ENCODE data around the gene BSN. TPM values are rescaled to one million over a fixed set of nuclear protein-coding genes. Genes with fewer than 3 reads are reported as not detected.

The BSN gene
- polyA plus RNA-seq, 4 donors: under 0.01 to 0.69 (median 0.64) TPM; not detected in 1

DNA sequence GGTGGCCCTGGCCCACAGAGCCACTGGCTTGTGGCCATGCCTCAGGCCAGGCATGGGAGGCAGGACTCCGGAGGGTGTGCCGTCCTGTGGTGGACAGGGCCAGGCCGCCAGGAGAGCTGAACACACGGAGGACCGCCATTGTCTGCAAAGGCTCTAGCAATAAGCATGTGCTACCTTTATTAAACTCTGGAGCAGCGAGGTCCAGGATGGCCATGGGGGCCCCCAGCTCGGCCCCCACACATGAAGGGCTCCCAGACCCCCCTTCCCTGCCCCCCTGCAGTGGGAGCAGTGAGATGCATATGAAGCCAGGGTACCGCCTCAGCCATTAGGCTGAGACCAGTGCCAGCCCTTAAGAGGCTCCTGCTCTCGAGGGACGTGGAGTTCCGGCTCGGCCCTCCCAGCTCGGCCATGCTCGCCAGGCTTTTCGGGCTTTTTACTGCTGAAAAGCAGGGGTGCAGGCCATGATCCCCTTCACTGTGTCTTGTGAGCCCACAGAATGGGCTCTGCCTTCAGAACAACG is 162.5 kb downstream of the BSN start:
- 89 to 96% (median 95%) methylated on average over 15 to 16 of the region's 16 CpGs for WGBS, 3 donors
- H3K27me3 ChIP-seq (ENCODE audit: control insufficient read depth in 3 of 3, insufficient read depth in 3 of 3, low read length in 3 of 3): no peaks in the 10 kb centered on the region
- no peaks in the 10 kb centered on the region for H3K9me3 ChIP-seq (ENCODE audit: control insufficient read depth in 2 of 2, insufficient read depth in 1 of 2, low read depth in 1 of 2, low read length in 1 of 2)
- H3K4me3 ChIP-seq (ENCODE audit: low read depth in 1 of 3, low read length in 3 of 3): no peak overlapping the region
- peaks cover 0 to 18% (median 0%) of the 10 kb centered on the region in 3 donors for H3K4me1 ChIP-seq (ENCODE audit: control insufficient read depth in 3 of 3, insufficient read depth in 2 of 3, low read depth in 1 of 3, low read length in 2 of 3)
- no peak overlapping the region for H3K27ac ChIP-seq (ENCODE audit: low read depth in 1 of 3, low read length in 2 of 3)
- H3K36me3 ChIP-seq (ENCODE audit: control insufficient read depth in 3 of 3, insufficient read depth in 2 of 3, low read depth in 1 of 3, low read length in 3 of 3): peaks cover 0 to 84% (median 0%) of the 10 kb centered on the region in 3 donors
- FAIRE-seq (no peak), DNase-seq (no peak)

DNA sequence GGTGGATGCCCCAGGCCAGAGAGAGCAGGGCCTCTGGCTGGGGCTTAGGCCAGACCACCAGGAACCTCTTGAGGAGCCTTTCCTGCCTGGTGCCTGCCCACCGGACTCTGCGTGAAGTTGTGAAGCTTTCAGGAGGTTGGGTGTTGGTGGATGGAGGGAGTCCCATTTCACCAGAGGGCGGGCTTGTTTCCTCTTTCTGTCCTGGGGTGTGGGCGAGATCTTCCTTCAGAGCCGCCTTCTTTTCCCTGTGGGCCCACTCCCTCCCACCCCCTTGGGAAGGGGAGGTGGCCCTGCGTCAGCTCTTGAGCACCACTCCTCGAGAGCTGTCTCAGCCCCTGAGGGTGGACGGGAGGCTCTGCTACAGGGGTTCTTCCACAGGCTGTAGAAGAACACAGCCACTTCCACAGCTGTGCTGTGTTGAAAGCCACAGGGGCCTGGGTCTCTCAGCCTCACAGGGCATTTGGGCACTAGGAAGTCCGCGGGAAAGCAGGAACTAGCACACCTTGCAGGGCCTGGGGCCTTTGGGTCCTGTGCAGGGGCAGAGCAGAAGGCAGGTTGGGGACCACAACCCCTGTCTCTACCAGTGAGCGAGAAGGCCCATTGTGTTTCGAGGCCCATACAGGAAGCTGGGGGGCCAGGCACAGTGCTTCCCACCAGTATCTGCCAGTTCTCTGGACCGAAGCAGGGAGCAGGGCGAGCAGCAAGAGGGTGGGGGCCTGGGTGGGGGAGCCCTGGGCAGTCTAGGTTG is 163.1 kb downstream of the BSN start:
- no peak for FAIRE-seq
- Histone ChIP-seq H3K36me3 (ENCODE audit: control insufficient read depth in 3 of 3, insufficient read depth in 2 of 3, low read depth in 1 of 3, low read length in 3 of 3) (peaks cover 0 to 84% (median 0%) of the 10 kb centered on the region in 3 donors), H3K27ac (ENCODE audit: low read depth in 1 of 3, low read length in 2 of 3) (no peak overlapping the region), H3K4me1 (ENCODE audit: control insufficient read depth in 3 of 3, insufficient read depth in 2 of 3, low read depth in 1 of 3, low read length in 2 of 3) (peaks cover 0 to 18% (median 0%) of the 10 kb centered on the region in 3 donors), H3K4me3 (ENCODE audit: low read depth in 1 of 3, low read length in 3 of 3) (no peak overlapping the region), H3K27me3 (ENCODE audit: control insufficient read depth in 3 of 3, insufficient read depth in 3 of 3, low read length in 3 of 3) (no peaks in the 10 kb centered on the region), H3K9me3 (ENCODE audit: control insufficient read depth in 2 of 2, insufficient read depth in 1 of 2, low read depth in 1 of 2, low read length in 1 of 2) (no peaks in the 10 kb centered on the region)
- no peak for DNase-seq
- 89 to 94% (median 93%) methylated on average over 11 to 14 of the region's 14 CpGs for WGBS, 3 donors

DNA sequence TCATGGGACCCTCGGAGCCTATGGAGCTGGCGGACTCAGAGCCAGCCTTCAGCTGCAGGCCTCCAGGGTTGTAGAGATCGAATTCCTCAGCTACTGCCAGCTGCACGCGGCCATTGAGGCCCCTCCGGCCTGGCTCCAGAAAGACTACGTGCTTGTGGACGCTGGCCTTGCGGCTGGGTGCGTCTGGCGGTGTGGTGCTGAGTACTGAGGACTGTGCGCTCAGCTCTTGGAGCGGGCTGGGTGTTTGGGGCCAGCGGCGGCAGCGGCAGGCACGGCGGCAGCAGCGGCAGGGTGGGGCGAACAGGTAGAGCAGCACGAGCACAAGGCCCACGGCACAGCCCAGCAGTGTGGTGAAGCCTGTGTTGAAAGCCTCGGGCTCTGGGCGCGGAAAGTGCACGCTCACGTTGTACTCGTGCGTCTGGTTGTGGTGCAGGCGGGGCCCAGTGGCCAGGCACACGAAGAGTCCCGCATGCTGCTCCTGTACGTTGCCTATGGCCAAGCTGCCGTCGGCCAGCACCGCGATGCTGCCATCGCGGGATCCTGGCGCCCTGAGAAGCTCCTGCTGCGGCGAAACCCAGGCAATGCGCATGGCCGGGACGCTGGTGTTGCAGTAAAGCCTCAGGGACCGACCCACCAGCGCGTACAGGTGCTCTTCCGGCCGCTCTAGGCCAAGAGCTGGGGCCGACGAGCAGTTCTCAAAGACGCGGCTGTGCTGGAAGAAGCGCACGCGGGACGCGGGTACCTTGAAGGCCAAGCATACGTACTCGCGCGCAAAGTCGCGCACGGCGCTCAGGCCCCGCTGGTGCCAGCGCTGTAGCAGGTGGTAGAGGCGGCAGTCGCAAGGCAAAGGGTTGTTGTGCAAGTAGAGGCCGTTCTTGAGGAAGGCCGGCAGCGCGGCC is 163.9 kb downstream of the BSN start:
- Histone ChIP-seq H3K9me3 (ENCODE audit: control insufficient read depth in 2 of 2, insufficient read depth in 1 of 2, low read depth in 1 of 2, low read length in 1 of 2) (no peaks in the 10 kb centered on the region), H3K4me3 (ENCODE audit: low read depth in 1 of 3, low read length in 3 of 3) (peak overlapping the region in 1 of 3 donors; percentile 47), H3K4me1 (ENCODE audit: control insufficient read depth in 3 of 3, insufficient read depth in 2 of 3, low read depth in 1 of 3, low read length in 2 of 3) (peaks cover 0 to 23% (median 0%) of the 10 kb centered on the region in 3 donors), H3K27ac (ENCODE audit: low read depth in 1 of 3, low read length in 2 of 3) (no peak overlapping the region), H3K27me3 (ENCODE audit: control insufficient read depth in 3 of 3, insufficient read depth in 3 of 3, low read length in 3 of 3) (no peaks in the 10 kb centered on the region), H3K36me3 (ENCODE audit: control insufficient read depth in 3 of 3, insufficient read depth in 2 of 3, low read depth in 1 of 3, low read length in 3 of 3) (peaks cover 0 to 84% (median 0%) of the 10 kb centered on the region in 3 donors)
- WGBS, 3 donors: 63 to 80% (median 68%) methylated on average over 73 to 75 of the region's 75 CpGs
- FAIRE-seq (no peak), DNase-seq (no peak)

DNA sequence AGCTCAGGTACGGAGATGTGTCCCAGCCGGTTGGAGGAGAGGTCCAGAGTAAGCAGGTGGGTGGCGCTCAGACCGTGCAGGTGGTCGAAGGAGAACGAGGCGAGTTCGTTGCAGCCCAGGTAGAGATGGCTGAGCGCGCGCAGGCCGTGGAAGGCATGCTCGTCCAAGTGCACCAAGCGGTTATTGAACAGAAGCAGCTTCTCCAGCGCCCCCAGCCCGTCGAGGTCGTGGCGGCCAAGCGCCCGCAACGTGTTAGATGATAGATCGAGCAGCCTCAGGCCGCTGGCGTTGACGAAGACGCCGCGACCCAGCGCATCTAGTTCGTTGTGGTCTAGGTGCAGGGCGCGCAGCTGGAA is 164.6 kb downstream of the BSN start:
- WGBS, 3 donors: 5 to 10% (median 7%) methylated on average over 33 of the region's 33 CpGs
- no peak for DNase-seq
- Histone ChIP-seq H3K9me3 (ENCODE audit: control insufficient read depth in 2 of 2, insufficient read depth in 1 of 2, low read depth in 1 of 2, low read length in 1 of 2) (no peaks in the 10 kb centered on the region), H3K36me3 (ENCODE audit: control insufficient read depth in 3 of 3, insufficient read depth in 2 of 3, low read depth in 1 of 3, low read length in 3 of 3) (peaks cover 0 to 78% (median 0%) of the 10 kb centered on the region in 3 donors), H3K27me3 (ENCODE audit: control insufficient read depth in 3 of 3, insufficient read depth in 3 of 3, low read length in 3 of 3) (no peaks in the 10 kb centered on the region), H3K4me3 (ENCODE audit: low read depth in 1 of 3, low read length in 3 of 3) (peak overlapping the region in 2 of 3 donors; percentile 42 to 47), H3K27ac (ENCODE audit: low read depth in 1 of 3, low read length in 2 of 3) (peak overlapping the region in 1 of 3 donors; percentile 77), H3K4me1 (ENCODE audit: control insufficient read depth in 3 of 3, insufficient read depth in 2 of 3, low read depth in 1 of 3, low read length in 2 of 3) (peaks cover 0 to 23% (median 0%) of the 10 kb centered on the region in 3 donors)
- no peak for FAIRE-seq

DNA sequence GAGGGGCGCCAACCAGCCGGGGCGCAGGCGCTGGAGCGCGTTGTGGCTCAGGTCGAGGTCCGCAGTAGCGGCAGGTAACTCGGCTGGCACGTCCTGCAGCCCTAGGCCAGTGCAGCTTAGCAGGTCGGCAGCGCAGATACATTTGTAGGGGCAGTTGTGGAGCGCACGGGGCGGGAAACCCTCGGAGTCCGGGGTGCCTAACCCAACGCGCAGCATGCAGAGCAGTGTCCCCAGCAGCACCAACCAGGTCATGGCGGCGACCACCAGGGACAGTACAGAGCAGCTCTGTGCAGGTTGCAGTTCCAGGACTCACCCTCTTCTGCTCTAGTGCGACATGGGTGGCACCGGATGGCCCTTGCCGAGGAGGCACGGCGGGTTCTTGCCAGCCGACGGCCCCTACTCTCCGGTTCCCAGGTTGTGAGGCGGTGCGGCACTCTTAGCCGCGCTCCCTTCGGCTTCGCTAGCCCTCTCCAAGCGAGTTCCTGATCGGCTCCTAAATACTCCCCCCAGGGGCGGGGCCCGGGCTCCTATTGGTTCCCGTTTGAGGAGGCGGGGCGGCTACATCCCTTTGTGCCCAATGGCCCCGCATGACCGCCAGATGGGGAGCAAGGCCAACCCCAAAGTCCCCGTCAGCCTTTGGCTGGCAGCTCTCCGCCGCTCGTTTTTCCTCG is 165.1 kb downstream of the BSN start, which contains the start of gene AMIGO3:
Gene AMIGO3 (minus strand): TSS at position 471 of the 671 bp plus-strand sequence. CDS start 219 bp downstream, at position 252.
- Histone ChIP-seq H3K4me1 (ENCODE audit: control insufficient read depth in 3 of 3, insufficient read depth in 2 of 3, low read depth in 1 of 3, low read length in 2 of 3) (peaks cover 0 to 24% (median 0%) of the 10 kb centered on the region in 3 donors), H3K27me3 (ENCODE audit: control insufficient read depth in 3 of 3, insufficient read depth in 3 of 3, low read length in 3 of 3) (no peaks in the 10 kb centered on the region), H3K36me3 (ENCODE audit: control insufficient read depth in 3 of 3, insufficient read depth in 2 of 3, low read depth in 1 of 3, low read length in 3 of 3) (peaks cover 0 to 73% (median 0%) of the 10 kb centered on the region in 3 donors), H3K4me3 (ENCODE audit: low read depth in 1 of 3, low read length in 3 of 3) (peak within 1 kb of the TSS in 2 of 3 donors; percentile 42 to 47), H3K27ac (ENCODE audit: low read depth in 1 of 3, low read length in 2 of 3) (peak within 1 kb of the TSS in 2 of 3 donors; percentile 48 to 77), H3K9me3 (ENCODE audit: control insufficient read depth in 2 of 2, insufficient read depth in 1 of 2, low read depth in 1 of 2, low read length in 1 of 2) (no peaks in the 10 kb centered on the region)
- DNase-seq (peak; percentile 95 to 96), FAIRE-seq (no peak)
- 0 to 2% (median 1%) methylated on average over 47 to 50 of the region's 50 CpGs for WGBS, 3 donors

Other genes with a start within 250 kb of the BSN start
- gene USP4, start 214.4 kb upstream of the BSN start, polyA plus RNA-seq: 10 to 100 TPM; 21.3 to 44.8 (median 24.8) TPM
- gene GPX1, start 196.1 kb upstream of the BSN start, polyA plus RNA-seq: 100 to 1,000 TPM; 183 to 419 (median 337) TPM
- gene RHOA, start 142.5 kb upstream of the BSN start, polyA plus RNA-seq: 100 to 1,000 TPM; 309 to 371 (median 362) TPM
- 10 to 100 TPM; 23.5 to 41.8 (median 32.2) TPM for gene TCTA, start 142.1 kb upstream of the BSN start, polyA plus RNA-seq
- gene AMT, start 132.0 kb upstream of the BSN start, polyA plus RNA-seq: 10 to 100 TPM; 15.4 to 48.7 (median 27.4) TPM
- 10 to 100 TPM in 1 of 4 donors, 1 to 10 TPM in 3; 2.2 to 14.1 (median 5.4) TPM for gene NICN1, start 125.2 kb upstream of the BSN start, polyA plus RNA-seq
- gene DAG1, start 84.2 kb upstream of the BSN start, polyA plus RNA-seq: 10 to 100 TPM in 2 of 4 donors, 1 to 10 TPM in 2; 3.8 to 42.6 (median 23.8) TPM
- 10 to 100 TPM; 66.2 to 87.8 (median 81.9) TPM for gene APEH, start 119.9 kb downstream of the BSN start, polyA plus RNA-seq
- 100 to 1,000 TPM; 157 to 488 (median 335) TPM for gene MST1, start 135.0 kb downstream of the BSN start, polyA plus RNA-seq
- gene RNF123, start 135.1 kb downstream of the BSN start, polyA plus RNA-seq: 10 to 100 TPM; 31.7 to 59.9 (median 38.0) TPM
- 1 to 10 TPM in 1 of 4 donors, under 1 TPM in 2, not detected in 1; 0.81 to 1.1 (median 0.84) TPM for gene AMIGO3, start 165.2 kb downstream of the BSN start, polyA plus RNA-seq
- 10 to 100 TPM; 18.1 to 47.1 (median 21.2) TPM for gene GMPPB, start 169.5 kb downstream of the BSN start, polyA plus RNA-seq
- 10 to 100 TPM; 14.8 to 27.1 (median 18.2) TPM for gene IP6K1, start 232.1 kb downstream of the BSN start, polyA plus RNA-seq
- under 1 TPM in 1 of 4 donors, not detected in 3; 0.15 TPM for gene CDHR4, start 245.4 kb downstream of the BSN start, polyA plus RNA-seq
- gene INKA1, start 248.8 kb downstream of the BSN start, polyA plus RNA-seq: 1 to 10 TPM in 3 of 4 donors, under 1 TPM in 1; 0.67 to 2.9 (median 2.4) TPM